Measurements from ENCODE around the gene TMEM14B.
"Not testable (repeated sequence)": the region's sequence is repeated elsewhere in the genome, so short reads cannot be mapped to it uniquely, and the experiment has no call there.

TMEM14B gene
- total RNA-seq = 15.8 to 25.1 (median 21.1) reads per million in 3 donors

DNA sequence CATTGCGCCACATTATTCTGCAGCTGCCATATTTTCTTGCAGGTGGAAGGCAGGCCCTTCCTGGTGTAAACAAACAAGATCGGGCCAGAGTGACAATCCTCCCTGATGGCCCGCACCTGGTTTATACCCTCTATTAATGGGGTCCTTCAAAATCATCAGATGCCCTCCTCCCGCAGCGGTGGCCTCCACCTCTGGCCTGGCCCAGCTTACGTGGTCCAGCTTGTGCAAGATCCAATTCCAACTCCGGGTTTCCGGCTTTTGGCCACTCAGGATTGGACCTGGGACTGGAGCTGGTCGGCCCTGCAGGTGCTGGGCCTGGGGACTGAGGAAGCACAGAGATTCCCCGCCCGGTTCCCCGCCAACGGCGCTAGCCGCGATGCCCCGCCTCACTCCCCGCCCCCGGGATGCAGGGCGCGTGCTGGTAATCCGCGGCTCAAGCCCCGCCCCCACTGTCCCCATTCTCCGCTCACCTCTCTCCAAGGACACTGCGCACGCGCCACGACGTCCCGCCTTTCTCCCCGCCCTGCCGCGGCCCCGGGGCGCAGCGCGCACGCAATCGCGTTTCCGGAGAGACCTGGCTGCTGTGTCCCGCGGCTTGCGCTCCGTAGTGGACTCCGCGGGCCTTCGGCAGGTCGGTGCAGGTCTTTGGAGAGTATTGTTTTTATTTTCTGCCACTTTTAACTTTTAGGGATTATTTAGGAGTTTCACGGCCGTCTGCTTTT, at the start of gene TMEM14B:
TSS of gene TMEM14B (plus strand) at position 555 of the 722 bp plus-strand sequence. CDS start 1,441 bp downstream, outside the sequence.
- no peaks in the 10 kb centered on the region for H3K9me3 ChIP-seq (ENCODE audit: control insufficient read depth, low read length)
- peak within 1 kb of the TSS; percentile 79 for H3K4me3 ChIP-seq (ENCODE audit: insufficient read depth, low read depth, low read length, poor library complexity, severe bottlenecking)
- H3K27ac ChIP-seq (ENCODE audit: insufficient read depth, low read length, poor library complexity, severe bottlenecking) = peak within 1 kb of the TSS; percentile 83
- DNase-seq = peak; percentile 97 to 98 (median 98)
- peaks cover 18% of the 10 kb centered on the region for H3K4me1 ChIP-seq (ENCODE audit: control insufficient read depth, insufficient read depth, low read length, poor library complexity, severe bottlenecking)
- no peaks in the 10 kb centered on the region for H3K36me3 ChIP-seq (ENCODE audit: control insufficient read depth, insufficient read depth, low read length)
- no peaks in the 10 kb centered on the region for H3K27me3 ChIP-seq (replicated peaks; ENCODE audit: control insufficient read depth, insufficient read depth, low read length, poor library complexity, severe bottlenecking)

DNA sequence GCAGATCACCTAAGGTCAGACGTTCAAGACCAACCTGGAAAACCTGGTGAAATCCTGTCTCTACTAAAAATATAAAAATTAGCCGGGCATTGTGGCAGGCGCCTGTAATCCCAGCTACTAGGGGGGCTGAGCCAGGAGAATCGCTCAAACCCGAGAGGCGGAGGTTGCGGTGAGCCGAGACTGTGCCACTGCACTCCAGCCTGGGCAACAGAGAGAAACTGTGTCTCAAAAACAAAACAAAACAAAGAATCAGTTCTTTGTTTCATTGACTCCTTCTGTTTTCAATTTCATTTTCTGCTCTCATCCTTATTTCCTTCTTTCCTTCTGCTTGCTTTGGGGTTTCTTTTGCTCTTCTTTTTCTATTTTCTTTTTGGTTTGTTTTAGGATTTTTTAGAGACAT, 33.6 kb upstream of the TMEM14B start:
- peaks cover 3% of the 10 kb centered on the region for H3K36me3 ChIP-seq (ENCODE audit: control insufficient read depth, insufficient read depth, low read length)
- H3K4me3 ChIP-seq (ENCODE audit: insufficient read depth, low read depth, low read length, poor library complexity, severe bottlenecking) = no peak overlapping the region
- no peaks in the 10 kb centered on the region for H3K27me3 ChIP-seq (replicated peaks; ENCODE audit: control insufficient read depth, insufficient read depth, low read length, poor library complexity, severe bottlenecking)
- no peak for DNase-seq
- no peaks in the 10 kb centered on the region for H3K9me3 ChIP-seq (ENCODE audit: control insufficient read depth, low read length)
- no peak overlapping the region for H3K27ac ChIP-seq (ENCODE audit: insufficient read depth, low read length, poor library complexity, severe bottlenecking)
- no peaks in the 10 kb centered on the region for H3K4me1 ChIP-seq (ENCODE audit: control insufficient read depth, insufficient read depth, low read length, poor library complexity, severe bottlenecking)

DNA sequence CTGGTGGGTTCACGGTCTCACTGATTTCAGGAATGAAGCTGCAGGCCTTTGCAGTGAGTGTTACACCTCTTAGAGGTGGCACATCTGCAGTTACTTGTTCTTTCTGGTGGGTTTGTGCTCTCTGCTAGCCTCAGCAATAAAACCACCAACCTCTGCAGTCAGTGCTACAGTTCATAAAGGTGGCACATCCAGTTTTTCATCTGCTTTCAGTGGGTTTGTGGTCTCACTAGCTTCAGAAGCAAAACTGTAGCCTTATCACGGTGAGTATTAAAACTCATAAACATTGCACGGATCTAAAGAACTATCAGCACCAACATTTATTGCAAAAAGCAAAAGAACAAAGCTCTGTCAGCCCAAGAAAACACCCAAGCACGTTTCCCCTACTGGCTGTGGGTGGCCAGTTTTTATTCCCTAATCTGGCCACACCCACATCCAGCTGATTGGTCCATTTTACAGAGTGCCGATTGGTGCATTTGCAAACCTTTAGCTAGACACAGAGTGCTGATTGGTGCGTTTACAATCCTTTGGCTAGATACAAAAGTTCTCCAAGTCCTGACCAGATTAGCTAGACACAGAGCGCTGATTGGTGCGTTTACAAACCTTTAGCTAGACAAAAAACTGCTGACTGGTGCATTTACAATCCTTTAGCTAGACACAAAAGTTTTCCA, 28.2 kb upstream of the TMEM14B start:
- DNase-seq = no peak
- Histone ChIP-seq H3K4me3 (ENCODE audit: insufficient read depth, low read depth, low read length, poor library complexity, severe bottlenecking) (peak overlapping the region; percentile 63), H3K9me3 (ENCODE audit: control insufficient read depth, low read length) (no peaks in the 10 kb centered on the region), H3K27me3 (replicated peaks; ENCODE audit: control insufficient read depth, insufficient read depth, low read length, poor library complexity, severe bottlenecking) (no peaks in the 10 kb centered on the region), H3K27ac (ENCODE audit: insufficient read depth, low read length, poor library complexity, severe bottlenecking) (no peak overlapping the region), H3K4me1 (ENCODE audit: control insufficient read depth, insufficient read depth, low read length, poor library complexity, severe bottlenecking) (peaks cover 6% of the 10 kb centered on the region), H3K36me3 (ENCODE audit: control insufficient read depth, insufficient read depth, low read length) (no peaks in the 10 kb centered on the region)

DNA sequence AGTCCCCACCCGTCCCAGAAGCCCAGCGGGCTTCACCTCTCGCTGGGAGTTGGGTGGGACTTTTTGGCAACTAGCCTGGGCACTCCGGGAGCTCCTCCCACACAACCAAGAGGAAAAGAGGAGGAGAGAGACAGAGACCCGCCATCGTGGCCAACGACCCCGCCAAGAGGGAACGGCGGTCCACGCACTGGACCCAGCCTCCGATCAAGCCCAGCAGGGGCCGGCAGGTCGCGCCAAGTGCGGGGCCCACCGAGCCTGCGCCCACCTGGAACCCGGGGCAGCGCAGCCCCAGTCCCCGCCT, 27.7 kb upstream of the TMEM14B start:
- Histone ChIP-seq H3K27ac (ENCODE audit: insufficient read depth, low read length, poor library complexity, severe bottlenecking) (peak overlapping the region; percentile 71), H3K27me3 (replicated peaks; ENCODE audit: control insufficient read depth, insufficient read depth, low read length, poor library complexity, severe bottlenecking) (no peaks in the 10 kb centered on the region), H3K4me3 (ENCODE audit: insufficient read depth, low read depth, low read length, poor library complexity, severe bottlenecking) (peak overlapping the region; percentile 63), H3K36me3 (ENCODE audit: control insufficient read depth, insufficient read depth, low read length) (no peaks in the 10 kb centered on the region), H3K4me1 (ENCODE audit: control insufficient read depth, insufficient read depth, low read length, poor library complexity, severe bottlenecking) (peaks cover 6% of the 10 kb centered on the region), H3K9me3 (ENCODE audit: control insufficient read depth, low read length) (no peaks in the 10 kb centered on the region)
- DNase-seq = no peak

DNA sequence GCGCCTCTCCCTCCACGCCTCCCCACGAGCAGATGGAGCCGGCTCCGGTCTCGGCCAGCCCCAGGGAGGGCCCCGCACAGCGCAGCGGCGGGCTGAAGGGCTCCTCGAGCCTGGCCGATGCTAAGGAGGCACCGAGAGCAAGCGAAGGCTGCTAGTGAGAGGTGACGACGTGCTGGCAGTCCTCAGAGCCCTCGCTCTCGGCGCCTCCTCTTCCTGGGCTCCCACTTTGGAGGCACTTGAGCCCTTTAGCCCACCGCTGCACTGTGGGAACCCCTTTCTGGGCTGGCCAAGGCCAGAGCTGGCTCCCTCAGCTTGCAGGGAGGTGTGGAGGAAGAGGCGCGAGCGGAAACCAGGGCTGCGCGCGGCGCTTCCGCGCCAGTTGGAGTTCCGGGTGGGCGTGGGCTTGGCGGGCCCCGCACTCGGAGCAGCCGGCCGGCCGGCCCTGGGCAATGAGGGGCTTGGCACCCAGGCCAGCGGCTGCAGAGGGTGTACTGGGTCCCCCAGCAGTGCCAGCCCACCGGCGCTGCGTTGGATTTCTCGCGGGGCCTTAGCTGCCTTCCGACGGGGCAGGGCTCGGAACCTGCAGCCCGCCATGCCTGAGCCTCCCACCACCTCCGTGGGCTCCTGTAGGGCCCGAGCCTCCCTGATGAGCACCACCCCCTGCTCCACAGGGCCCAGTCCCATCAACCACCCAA, 27.2 kb upstream of the TMEM14B start:
- DNase-seq = peak; percentile 31 to 50 (median 41)
- Histone ChIP-seq H3K27me3 (replicated peaks; ENCODE audit: control insufficient read depth, insufficient read depth, low read length, poor library complexity, severe bottlenecking) (no peaks in the 10 kb centered on the region), H3K27ac (ENCODE audit: insufficient read depth, low read length, poor library complexity, severe bottlenecking) (peak overlapping the region; percentile 71), H3K9me3 (ENCODE audit: control insufficient read depth, low read length) (no peaks in the 10 kb centered on the region), H3K36me3 (ENCODE audit: control insufficient read depth, insufficient read depth, low read length) (no peaks in the 10 kb centered on the region), H3K4me1 (ENCODE audit: control insufficient read depth, insufficient read depth, low read length, poor library complexity, severe bottlenecking) (peaks cover 6% of the 10 kb centered on the region), H3K4me3 (ENCODE audit: insufficient read depth, low read depth, low read length, poor library complexity, severe bottlenecking) (peak overlapping the region; percentile 63)

DNA sequence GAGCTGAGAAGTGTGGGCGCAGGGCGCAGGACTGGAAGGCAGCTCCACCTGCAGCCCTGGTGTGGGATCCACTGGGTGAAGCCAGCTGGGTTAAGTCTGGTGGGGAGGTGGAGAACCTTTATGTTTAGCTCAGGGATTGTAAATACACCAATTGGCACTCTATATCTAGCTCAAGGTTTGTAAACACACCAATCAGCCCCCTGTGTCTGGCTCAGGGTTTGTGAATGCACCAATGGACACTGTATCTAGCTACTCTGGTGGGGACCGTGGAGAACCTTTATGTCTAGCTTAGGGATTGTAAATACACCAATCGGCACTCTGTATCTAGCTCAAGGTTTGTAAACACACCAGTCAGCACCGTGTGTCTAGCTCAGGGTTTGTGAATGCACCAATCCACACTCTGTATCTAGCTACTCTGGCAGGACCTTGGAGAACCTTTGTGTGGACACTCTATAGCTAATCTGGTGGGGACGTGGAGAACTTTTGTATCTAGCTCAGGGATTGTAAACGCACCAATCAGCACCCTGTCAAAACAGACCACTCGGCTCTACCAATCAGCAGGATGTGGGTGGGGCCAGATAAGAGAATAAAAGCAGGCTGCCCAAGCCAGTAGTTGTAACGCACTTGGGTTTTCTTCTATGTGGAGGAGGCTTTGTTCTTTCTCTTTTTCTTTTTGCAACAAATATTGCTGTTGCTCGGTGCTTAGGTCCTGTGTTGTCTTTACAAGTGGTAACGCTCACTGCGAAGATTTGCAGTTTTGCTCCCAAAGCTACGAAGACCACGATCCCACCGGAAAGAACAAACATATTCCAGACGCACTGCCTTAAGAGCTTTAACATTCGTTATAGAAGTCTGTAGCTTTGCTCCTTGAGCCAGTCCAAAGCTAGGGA, 26.4 kb upstream of the TMEM14B start:
- not testable (repeated sequence) for H3K9me3 ChIP-seq (ENCODE audit: control insufficient read depth, low read length); H3K36me3 ChIP-seq (ENCODE audit: control insufficient read depth, insufficient read depth, low read length); H3K27me3 ChIP-seq (replicated peaks; ENCODE audit: control insufficient read depth, insufficient read depth, low read length, poor library complexity, severe bottlenecking); H3K4me1 ChIP-seq (ENCODE audit: control insufficient read depth, insufficient read depth, low read length, poor library complexity, severe bottlenecking); DNase-seq
- Histone ChIP-seq H3K4me3 (ENCODE audit: insufficient read depth, low read depth, low read length, poor library complexity, severe bottlenecking) (peak overlapping the region; percentile 63), H3K27ac (ENCODE audit: insufficient read depth, low read length, poor library complexity, severe bottlenecking) (peak overlapping the region; percentile 71)

DNA sequence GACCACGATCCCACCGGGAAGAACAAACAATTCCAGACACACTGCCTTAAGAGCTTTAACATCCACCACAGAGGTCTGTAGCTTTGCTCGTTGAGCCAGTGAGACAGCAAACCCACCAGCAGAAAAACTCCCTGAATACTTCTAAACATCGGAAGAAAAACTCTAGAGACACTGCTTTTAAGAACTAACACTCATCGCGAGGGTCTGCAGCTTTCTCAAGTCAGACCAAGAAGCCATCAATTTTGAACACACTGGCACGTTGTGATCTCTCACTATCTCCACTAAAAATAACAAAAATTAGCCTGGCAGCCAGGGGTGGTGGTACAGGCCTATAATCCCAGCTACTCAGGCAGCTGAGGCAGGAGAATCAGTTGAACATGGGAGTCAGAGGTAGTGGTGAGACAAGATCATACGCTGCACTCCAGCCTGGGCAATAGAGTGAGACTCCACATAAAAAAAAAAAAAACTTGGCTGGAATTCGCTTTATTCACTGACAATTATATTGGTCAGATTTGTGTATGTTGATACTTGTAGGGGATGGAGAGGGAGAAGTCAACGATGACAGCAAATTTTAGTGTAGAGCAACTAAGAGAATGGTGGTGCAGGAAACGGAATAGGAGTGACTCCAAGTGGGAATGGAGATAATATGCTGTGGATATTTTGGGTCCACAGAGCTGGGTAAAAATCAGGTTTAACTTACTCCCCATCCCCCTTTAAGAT, 25.6 kb upstream of the TMEM14B start:
- Histone ChIP-seq H3K9me3 (ENCODE audit: control insufficient read depth, low read length) (no peaks in the 10 kb centered on the region), H3K4me3 (ENCODE audit: insufficient read depth, low read depth, low read length, poor library complexity, severe bottlenecking) (peak overlapping the region; percentile 62), H3K27ac (ENCODE audit: insufficient read depth, low read length, poor library complexity, severe bottlenecking) (peak overlapping the region; percentile 61), H3K27me3 (replicated peaks; ENCODE audit: control insufficient read depth, insufficient read depth, low read length, poor library complexity, severe bottlenecking) (no peaks in the 10 kb centered on the region), H3K4me1 (ENCODE audit: control insufficient read depth, insufficient read depth, low read length, poor library complexity, severe bottlenecking) (peaks cover 6% of the 10 kb centered on the region), H3K36me3 (ENCODE audit: control insufficient read depth, insufficient read depth, low read length) (no peaks in the 10 kb centered on the region)
- DNase-seq = no peak

DNA sequence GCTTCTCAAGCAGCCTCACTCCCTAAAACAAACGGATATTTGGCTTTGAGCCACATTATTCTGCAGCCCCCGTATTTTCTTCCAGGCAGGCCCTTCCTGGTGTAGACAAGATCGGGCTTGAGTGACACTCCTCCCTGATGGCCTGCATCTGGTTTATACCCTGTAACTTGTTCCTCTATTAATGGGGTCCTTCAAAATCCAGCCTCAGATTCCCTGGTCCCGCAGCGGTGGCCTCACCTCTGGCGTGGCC, 25.1 kb upstream of the TMEM14B start:
- H3K27ac ChIP-seq (ENCODE audit: insufficient read depth, low read length, poor library complexity, severe bottlenecking) = peak overlapping the region; percentile 61
- no peaks in the 10 kb centered on the region for H3K36me3 ChIP-seq (ENCODE audit: control insufficient read depth, insufficient read depth, low read length)
- peaks cover 6% of the 10 kb centered on the region for H3K4me1 ChIP-seq (ENCODE audit: control insufficient read depth, insufficient read depth, low read length, poor library complexity, severe bottlenecking)
- no peaks in the 10 kb centered on the region for H3K9me3 ChIP-seq (ENCODE audit: control insufficient read depth, low read length)
- no peaks in the 10 kb centered on the region for H3K27me3 ChIP-seq (replicated peaks; ENCODE audit: control insufficient read depth, insufficient read depth, low read length, poor library complexity, severe bottlenecking)
- peak overlapping the region; percentile 62 for H3K4me3 ChIP-seq (ENCODE audit: insufficient read depth, low read depth, low read length, poor library complexity, severe bottlenecking)
- no peak for DNase-seq

DNA sequence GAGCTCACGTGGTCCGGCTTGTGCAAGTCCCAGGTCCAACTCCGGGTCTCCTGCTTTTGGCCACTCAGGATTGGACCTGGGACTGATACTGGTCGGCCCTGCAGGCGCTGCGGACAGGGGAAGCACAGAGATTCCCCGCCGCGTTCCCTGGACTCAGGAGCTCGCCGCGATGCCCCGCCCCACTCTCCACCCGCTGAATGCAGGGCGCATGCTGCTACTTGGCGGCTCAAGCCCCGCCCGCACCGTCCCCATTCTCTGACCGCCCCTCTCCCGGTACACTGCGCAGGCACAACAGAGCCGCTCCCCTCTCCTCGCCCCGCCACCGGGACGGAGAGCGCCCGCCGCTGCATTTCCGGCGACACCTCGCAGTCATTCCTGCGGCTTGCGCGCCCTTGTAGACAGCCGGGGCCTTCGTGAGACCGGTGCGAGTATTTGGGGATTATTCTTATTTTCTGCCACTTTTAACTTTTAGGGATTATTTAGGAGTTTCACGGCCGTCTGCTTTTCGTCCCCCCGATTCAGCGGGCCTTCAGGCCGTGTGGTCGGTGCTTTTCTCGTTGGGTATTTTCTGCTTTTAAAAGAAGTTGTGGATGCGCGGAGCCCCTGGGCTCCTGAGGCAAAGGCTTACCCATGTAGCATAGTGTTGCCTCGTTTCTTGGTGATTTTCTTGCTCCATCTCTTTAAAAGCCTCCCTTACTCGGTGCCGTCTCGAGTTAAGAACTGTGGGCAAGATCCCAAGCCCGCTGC, 24.6 kb upstream of the TMEM14B start, which contains the start of gene TMEM14C:
TSS of gene TMEM14C (plus strand) at position 251 of the 747 bp plus-strand sequence. CDS start 1,544 bp downstream, outside the sequence.
- Histone ChIP-seq H3K36me3 (ENCODE audit: control insufficient read depth, insufficient read depth, low read length) (no peaks in the 10 kb centered on the region), H3K27ac (ENCODE audit: insufficient read depth, low read length, poor library complexity, severe bottlenecking) (peak within 1 kb of the TSS; percentile 61), H3K4me1 (ENCODE audit: control insufficient read depth, insufficient read depth, low read length, poor library complexity, severe bottlenecking) (peaks cover 6% of the 10 kb centered on the region), H3K4me3 (ENCODE audit: insufficient read depth, low read depth, low read length, poor library complexity, severe bottlenecking) (peak within 1 kb of the TSS; percentile 62), H3K9me3 (ENCODE audit: control insufficient read depth, low read length) (no peaks in the 10 kb centered on the region), H3K27me3 (replicated peaks; ENCODE audit: control insufficient read depth, insufficient read depth, low read length, poor library complexity, severe bottlenecking) (no peaks in the 10 kb centered on the region)
- peak; percentile 69 to 73 (median 72) for DNase-seq
